ENCODE measurements around the gene STXBP5. TPM values are rescaled to one million over a fixed set of nuclear protein-coding genes. Genes with fewer than 3 reads are reported as not detected.
A peak's percentile ranks its signal among the peaks of the same experiment; 100 is the strongest.

STXBP5 gene
- total RNA-seq, 1 donor from 2014 or later = 26.9 TPM

- Mint-ChIP-seq H3K27me3 (ENCODE audit: unreplicated experiment) (peaks cover 2% of the 10 kb centered on the region), H3K36me3 (ENCODE audit: low read depth, unreplicated experiment) (peaks cover 14% of the 10 kb centered on the region), H3K4me1 (ENCODE audit: unreplicated experiment) (peaks cover 11% of the 10 kb centered on the region), H3K4me3 (ENCODE audit: unreplicated experiment) (no peak overlapping the region), H3K9me3 (ENCODE audit: unreplicated experiment) (no peaks in the 10 kb centered on the region), H3K27ac (ENCODE audit: unreplicated experiment) (no peak overlapping the region)
- no peak for TF ChIP-seq CTCF (IDR thresholded peaks at IDR 0.05; ENCODE audit: unreplicated experiment)
- no peak for DNase-seq (ENCODE audit: low spot score)
Measured at GRCh38 chr6:147325557-147325956, 121.3 kb downstream of the STXBP5 start.

- Mint-ChIP-seq H3K9me3 (ENCODE audit: unreplicated experiment) (no peaks in the 10 kb centered on the region), H3K4me1 (ENCODE audit: unreplicated experiment) (no peaks in the 10 kb centered on the region), H3K4me3 (ENCODE audit: unreplicated experiment) (no peak overlapping the region), H3K27ac (ENCODE audit: unreplicated experiment) (no peak overlapping the region), H3K36me3 (ENCODE audit: low read depth, unreplicated experiment) (peaks cover 3% of the 10 kb centered on the region), H3K27me3 (ENCODE audit: unreplicated experiment) (no peaks in the 10 kb centered on the region)
- no peak for TF ChIP-seq CTCF (IDR thresholded peaks at IDR 0.05; ENCODE audit: unreplicated experiment)
- DNase-seq (ENCODE audit: low spot score) = no peak
Measured at GRCh38 chr6:147331401-147331800, 127.2 kb downstream of the STXBP5 start.

GRCh38 chr6:147337921-147338320 is 133.7 kb downstream of the STXBP5 start:
- TF ChIP-seq CTCF (IDR thresholded peaks at IDR 0.05; ENCODE audit: unreplicated experiment) = no peak
- Mint-ChIP-seq H3K36me3 (ENCODE audit: low read depth, unreplicated experiment) (no peaks in the 10 kb centered on the region), H3K4me3 (ENCODE audit: unreplicated experiment) (no peak overlapping the region), H3K27ac (ENCODE audit: unreplicated experiment) (no peak overlapping the region), H3K9me3 (ENCODE audit: unreplicated experiment) (no peaks in the 10 kb centered on the region), H3K4me1 (ENCODE audit: unreplicated experiment) (no peaks in the 10 kb centered on the region), H3K27me3 (ENCODE audit: unreplicated experiment) (peaks cover 2% of the 10 kb centered on the region)
- DNase-seq (ENCODE audit: low spot score) = no peak

- no peak for TF ChIP-seq CTCF (IDR thresholded peaks at IDR 0.05; ENCODE audit: unreplicated experiment)
- Mint-ChIP-seq H3K27me3 (ENCODE audit: unreplicated experiment) (peaks cover 1% of the 10 kb centered on the region), H3K9me3 (ENCODE audit: unreplicated experiment) (no peaks in the 10 kb centered on the region), H3K4me3 (ENCODE audit: unreplicated experiment) (no peak overlapping the region), H3K36me3 (ENCODE audit: low read depth, unreplicated experiment) (peaks cover 6% of the 10 kb centered on the region), H3K4me1 (ENCODE audit: unreplicated experiment) (no peaks in the 10 kb centered on the region), H3K27ac (ENCODE audit: unreplicated experiment) (no peak overlapping the region)
- no peak for DNase-seq (ENCODE audit: low spot score)
Measured at GRCh38 chr6:147341486-147341885, 137.3 kb downstream of the STXBP5 start.

- Mint-ChIP-seq H3K4me1 (ENCODE audit: unreplicated experiment) (no peaks in the 10 kb centered on the region), H3K27ac (ENCODE audit: unreplicated experiment) (no peak overlapping the region), H3K9me3 (ENCODE audit: unreplicated experiment) (no peaks in the 10 kb centered on the region), H3K27me3 (ENCODE audit: unreplicated experiment) (no peaks in the 10 kb centered on the region), H3K4me3 (ENCODE audit: unreplicated experiment) (peak overlapping the region; percentile 56), H3K36me3 (ENCODE audit: low read depth, unreplicated experiment) (peaks cover 9% of the 10 kb centered on the region)
- DNase-seq (ENCODE audit: low spot score) = no peak
- TF ChIP-seq CTCF (IDR thresholded peaks at IDR 0.05; ENCODE audit: unreplicated experiment) = no peak
Measured at GRCh38 chr6:147345902-147346301, 141.7 kb downstream of the STXBP5 start.
